ENCODE data around the gene C6orf120.

Gene C6orf120

GRCh38 chr6:169663468-169663867, 38.5 kb upstream of the C6orf120 start:
- H3K27me3 ChIP-seq (ENCODE audit: control insufficient read depth in 1 of 2, insufficient read depth in 2 of 2, low read length in 2 of 2): no peaks in the 10 kb centered on the region
- H3K4me1 ChIP-seq (ENCODE audit: control insufficient read depth, insufficient read depth, low read length): no peaks in the 10 kb centered on the region
- H3K4me3 ChIP-seq (ENCODE audit: low read length in 2 of 2): no peak overlapping the region
- no peak overlapping the region for H3K27ac ChIP-seq (ENCODE audit: low read length)
- peaks cover 17 to 31% of the 10 kb centered on the region in 2 donors for H3K36me3 ChIP-seq (ENCODE audit: control insufficient read depth in 2 of 2, insufficient read depth in 2 of 2, low read length in 2 of 2)
- no peak overlapping the region for H3K9ac ChIP-seq (ENCODE audit: low read length in 2 of 2)
- no peaks in the 10 kb centered on the region for H3K9me3 ChIP-seq (ENCODE audit: control insufficient read depth in 2 of 2, low read length in 2 of 2)

- H3K36me3 ChIP-seq (ENCODE audit: control insufficient read depth in 2 of 2, insufficient read depth in 2 of 2, low read length in 2 of 2): peaks cover 17 to 35% of the 10 kb centered on the region in 2 donors
- H3K9ac ChIP-seq (ENCODE audit: low read length in 2 of 2): no peak overlapping the region
- H3K27me3 ChIP-seq (ENCODE audit: control insufficient read depth in 1 of 2, insufficient read depth in 2 of 2, low read length in 2 of 2): no peaks in the 10 kb centered on the region
- no peak overlapping the region for H3K27ac ChIP-seq (ENCODE audit: low read length)
- H3K4me1 ChIP-seq (ENCODE audit: control insufficient read depth, insufficient read depth, low read length): no peaks in the 10 kb centered on the region
- no peak overlapping the region for H3K4me3 ChIP-seq (ENCODE audit: low read length in 2 of 2)
- H3K9me3 ChIP-seq (ENCODE audit: control insufficient read depth in 2 of 2, low read length in 2 of 2): no peaks in the 10 kb centered on the region
Measured at GRCh38 chr6:169664227-169664626, 37.7 kb upstream of the C6orf120 start.

- Histone ChIP-seq H3K9me3 (ENCODE audit: control insufficient read depth in 2 of 2, low read length in 2 of 2) (no peaks in the 10 kb centered on the region), H3K27me3 (ENCODE audit: control insufficient read depth in 1 of 2, insufficient read depth in 2 of 2, low read length in 2 of 2) (no peaks in the 10 kb centered on the region), H3K9ac (ENCODE audit: low read length in 2 of 2) (no peak overlapping the region), H3K4me3 (ENCODE audit: low read length in 2 of 2) (no peak overlapping the region), H3K4me1 (ENCODE audit: control insufficient read depth, insufficient read depth, low read length) (no peaks in the 10 kb centered on the region), H3K27ac (ENCODE audit: low read length) (no peak overlapping the region), H3K36me3 (ENCODE audit: control insufficient read depth in 2 of 2, insufficient read depth in 2 of 2, low read length in 2 of 2) (peaks cover 17 to 32% of the 10 kb centered on the region in 2 donors)
Measured at GRCh38 chr6:169665289-169665688, 36.6 kb upstream of the C6orf120 start.

- Histone ChIP-seq H3K9ac (ENCODE audit: low read length in 2 of 2) (no peak overlapping the region), H3K4me3 (ENCODE audit: low read length in 2 of 2) (no peak overlapping the region), H3K4me1 (ENCODE audit: control insufficient read depth, insufficient read depth, low read length) (no peaks in the 10 kb centered on the region), H3K36me3 (ENCODE audit: control insufficient read depth in 2 of 2, insufficient read depth in 2 of 2, low read length in 2 of 2) (peaks cover 17 to 40% of the 10 kb centered on the region in 2 donors), H3K9me3 (ENCODE audit: control insufficient read depth in 2 of 2, low read length in 2 of 2) (no peaks in the 10 kb centered on the region), H3K27me3 (ENCODE audit: control insufficient read depth in 1 of 2, insufficient read depth in 2 of 2, low read length in 2 of 2) (no peaks in the 10 kb centered on the region), H3K27ac (ENCODE audit: low read length) (no peak overlapping the region)
Measured at GRCh38 chr6:169666441-169666840, 35.5 kb upstream of the C6orf120 start.

- H3K9ac ChIP-seq (ENCODE audit: low read length in 2 of 2): no peak overlapping the region
- no peak overlapping the region for H3K27ac ChIP-seq (ENCODE audit: low read length)
- H3K4me1 ChIP-seq (ENCODE audit: control insufficient read depth, insufficient read depth, low read length): no peaks in the 10 kb centered on the region
- peaks cover 13 to 47% of the 10 kb centered on the region in 2 donors for H3K36me3 ChIP-seq (ENCODE audit: control insufficient read depth in 2 of 2, insufficient read depth in 2 of 2, low read length in 2 of 2)
- H3K4me3 ChIP-seq (ENCODE audit: low read length in 2 of 2): no peak overlapping the region
- no peaks in the 10 kb centered on the region for H3K9me3 ChIP-seq (ENCODE audit: control insufficient read depth in 2 of 2, low read length in 2 of 2)
- no peaks in the 10 kb centered on the region for H3K27me3 ChIP-seq (ENCODE audit: control insufficient read depth in 1 of 2, insufficient read depth in 2 of 2, low read length in 2 of 2)
Measured at GRCh38 chr6:169667716-169668115, 34.2 kb upstream of the C6orf120 start.

- H3K27me3 ChIP-seq (ENCODE audit: control insufficient read depth in 1 of 2, insufficient read depth in 2 of 2, low read length in 2 of 2): no peaks in the 10 kb centered on the region
- no peaks in the 10 kb centered on the region for H3K4me1 ChIP-seq (ENCODE audit: control insufficient read depth, insufficient read depth, low read length)
- H3K9me3 ChIP-seq (ENCODE audit: control insufficient read depth in 2 of 2, low read length in 2 of 2): no peaks in the 10 kb centered on the region
- no peak overlapping the region for H3K9ac ChIP-seq (ENCODE audit: low read length in 2 of 2)
- H3K27ac ChIP-seq (ENCODE audit: low read length): no peak overlapping the region
- no peak overlapping the region for H3K4me3 ChIP-seq (ENCODE audit: low read length in 2 of 2)
- peaks cover 13 to 45% of the 10 kb centered on the region in 2 donors for H3K36me3 ChIP-seq (ENCODE audit: control insufficient read depth in 2 of 2, insufficient read depth in 2 of 2, low read length in 2 of 2)
Measured at GRCh38 chr6:169668203-169668847, 33.6 kb upstream of the C6orf120 start.

- Histone ChIP-seq H3K27me3 (ENCODE audit: control insufficient read depth in 1 of 2, insufficient read depth in 2 of 2, low read length in 2 of 2) (no peaks in the 10 kb centered on the region), H3K9me3 (ENCODE audit: control insufficient read depth in 2 of 2, low read length in 2 of 2) (no peaks in the 10 kb centered on the region), H3K4me3 (ENCODE audit: low read length in 2 of 2) (no peak overlapping the region), H3K9ac (ENCODE audit: low read length in 2 of 2) (no peak overlapping the region), H3K27ac (ENCODE audit: low read length) (no peak overlapping the region), H3K4me1 (ENCODE audit: control insufficient read depth, insufficient read depth, low read length) (no peaks in the 10 kb centered on the region), H3K36me3 (ENCODE audit: control insufficient read depth in 2 of 2, insufficient read depth in 2 of 2, low read length in 2 of 2) (peaks cover 9 to 37% of the 10 kb centered on the region in 2 donors)
Measured at GRCh38 chr6:169669147-169669546, 32.8 kb upstream of the C6orf120 start.

- peaks cover 9 to 33% of the 10 kb centered on the region in 2 donors for H3K36me3 ChIP-seq (ENCODE audit: control insufficient read depth in 2 of 2, insufficient read depth in 2 of 2, low read length in 2 of 2)
- H3K9ac ChIP-seq (ENCODE audit: low read length in 2 of 2): no peak overlapping the region
- no peak overlapping the region for H3K4me3 ChIP-seq (ENCODE audit: low read length in 2 of 2)
- H3K9me3 ChIP-seq (ENCODE audit: control insufficient read depth in 2 of 2, low read length in 2 of 2): no peaks in the 10 kb centered on the region
- H3K27me3 ChIP-seq (ENCODE audit: control insufficient read depth in 1 of 2, insufficient read depth in 2 of 2, low read length in 2 of 2): no peaks in the 10 kb centered on the region
- no peaks in the 10 kb centered on the region for H3K4me1 ChIP-seq (ENCODE audit: control insufficient read depth, insufficient read depth, low read length)
- no peak overlapping the region for H3K27ac ChIP-seq (ENCODE audit: low read length)
Measured at GRCh38 chr6:169669889-169670288, 32.0 kb upstream of the C6orf120 start.

- H3K4me3 ChIP-seq (ENCODE audit: low read length in 2 of 2): no peak overlapping the region
- no peaks in the 10 kb centered on the region for H3K27me3 ChIP-seq (ENCODE audit: control insufficient read depth in 1 of 2, insufficient read depth in 2 of 2, low read length in 2 of 2)
Measured at GRCh38 chr6:169671563-169671962, 30.4 kb upstream of the C6orf120 start.

GRCh38 chr6:169675011-169675410, 26.9 kb upstream of the C6orf120 start:
- peaks cover 3 to 17% of the 10 kb centered on the region in 2 donors for H3K36me3 ChIP-seq (ENCODE audit: control insufficient read depth in 2 of 2, insufficient read depth in 2 of 2, low read length in 2 of 2)
- no peak overlapping the region for H3K27ac ChIP-seq (ENCODE audit: low read length)
- no peaks in the 10 kb centered on the region for H3K9me3 ChIP-seq (ENCODE audit: control insufficient read depth in 2 of 2, low read length in 2 of 2)
- H3K4me3 ChIP-seq (ENCODE audit: low read length in 2 of 2): no peak overlapping the region
- H3K27me3 ChIP-seq (ENCODE audit: control insufficient read depth in 1 of 2, insufficient read depth in 2 of 2, low read length in 2 of 2): no peaks in the 10 kb centered on the region
- H3K9ac ChIP-seq (ENCODE audit: low read length in 2 of 2): no peak overlapping the region
- no peaks in the 10 kb centered on the region for H3K4me1 ChIP-seq (ENCODE audit: control insufficient read depth, insufficient read depth, low read length)

More at GRCh38 chr6:169671563-169671962, 30.4 kb upstream of the C6orf120 start:
- Histone ChIP-seq H3K36me3 (ENCODE audit: control insufficient read depth in 2 of 2, insufficient read depth in 2 of 2, low read length in 2 of 2) (peaks cover 9 to 32% of the 10 kb centered on the region in 2 donors), H3K9me3 (ENCODE audit: control insufficient read depth in 2 of 2, low read length in 2 of 2) (no peaks in the 10 kb centered on the region), H3K4me1 (ENCODE audit: control insufficient read depth, insufficient read depth, low read length) (no peaks in the 10 kb centered on the region), H3K27ac (ENCODE audit: low read length) (no peak overlapping the region), H3K9ac (ENCODE audit: low read length in 2 of 2) (no peak overlapping the region)

GRCh38 chr6:169677096-169677495, 24.8 kb upstream of the C6orf120 start:
- no peaks in the 10 kb centered on the region for H3K27me3 ChIP-seq (ENCODE audit: control insufficient read depth in 1 of 2, insufficient read depth in 2 of 2, low read length in 2 of 2)
- no peaks in the 10 kb centered on the region for H3K4me1 ChIP-seq (ENCODE audit: control insufficient read depth, insufficient read depth, low read length)
- H3K27ac ChIP-seq (ENCODE audit: low read length): no peak overlapping the region
- peaks cover 3 to 4% of the 10 kb centered on the region in 2 donors for H3K36me3 ChIP-seq (ENCODE audit: control insufficient read depth in 2 of 2, insufficient read depth in 2 of 2, low read length in 2 of 2)
- no peaks in the 10 kb centered on the region for H3K9me3 ChIP-seq (ENCODE audit: control insufficient read depth in 2 of 2, low read length in 2 of 2)
- H3K9ac ChIP-seq (ENCODE audit: low read length in 2 of 2): no peak overlapping the region
- no peak overlapping the region for H3K4me3 ChIP-seq (ENCODE audit: low read length in 2 of 2)

All from stomach smooth muscle (tissue), 2 donors.